Activated CD8-positive, alpha-beta memory T cell treated with anti-CD3 and anti-CD28 coated beads, Interleukin-2, amount 50 U/mL, for 24 hours (primary cell): ENCODE data around the gene ASMT.
"Not testable (repeated sequence)": the region's sequence is repeated elsewhere in the genome, so short reads cannot be mapped to it uniquely, and the experiment has no call there.

ENCODE experiments used
- DNase-seq: peaks from one replicate; pipeline ENCODE4 v3.0.0-alpha.2; 2020; ENCODE audit errors: extremely low read depth

ASMT gene

GRCh38 chrX:1597345-1598020 is 17.4 kb upstream of the ASMT start:
- DNase-seq: no peak

GRCh38 chrX:1598021-1598875 is 16.6 kb upstream of the ASMT start:
- DNase-seq: no peak

GRCh38 chrX:1598876-1599790 is 15.7 kb upstream of the ASMT start:
- DNase-seq: no peak

GRCh38 chrX:1599791-1600405 is 15.0 kb upstream of the ASMT start:
- DNase-seq: no peak

- DNase-seq: no peak
These were observed 14.3 kb upstream of the ASMT start for GRCh38 chrX:1600406-1601050.

GRCh38 chrX:1601051-1601767 is 13.7 kb upstream of the ASMT start:
- no peak for DNase-seq

- DNase-seq: no peak
These were observed 13.1 kb upstream of the ASMT start for GRCh38 chrX:1601768-1602085.

- DNase-seq: no peak
These were observed 12.6 kb upstream of the ASMT start for GRCh38 chrX:1602299-1602698.

- no peak for DNase-seq
These were observed 8.4 kb upstream of the ASMT start for GRCh38 chrX:1606496-1606895.

GRCh38 chrX:1609311-1609710 is 5.5 kb upstream of the ASMT start:
- no peak for DNase-seq

- no peak for DNase-seq
These were observed 5.1 kb upstream of the ASMT start for GRCh38 chrX:1609762-1610161.

- no peak for DNase-seq
These were observed 4.7 kb upstream of the ASMT start for GRCh38 chrX:1610166-1610565.

GRCh38 chrX:1610736-1611135 is 4.1 kb upstream of the ASMT start:
- DNase-seq: no peak

GRCh38 chrX:1612641-1613286 is 2.1 kb upstream of the ASMT start:
- DNase-seq: no peak

- no peak for DNase-seq
These were observed 3.8 kb downstream of the ASMT start for GRCh38 chrX:1618689-1619088.

GRCh38 chrX:1623691-1624090 is 8.8 kb downstream of the ASMT start:
- no peak for DNase-seq

GRCh38 chrX:1624158-1624860 is 9.4 kb downstream of the ASMT start:
- not testable (repeated sequence) for DNase-seq

GRCh38 chrX:1624861-1625215 is 10.0 kb downstream of the ASMT start:
- not testable (repeated sequence) for DNase-seq

GRCh38 chrX:1629244-1629643 is 14.4 kb downstream of the ASMT start:
- no peak for DNase-seq

GRCh38 chrX:1646009-1646408 is 31.1 kb downstream of the ASMT start:
- DNase-seq: no peak
